ENCODE results near the gene RMDN3. TPM values are rescaled to one million over a fixed set of nuclear protein-coding genes. Genes with fewer than 3 reads are reported as not detected.

Gene RMDN3
- total RNA-seq, 1 experiment from 2014 or later = 28.3 TPM

GRCh38 chr15:40706121-40706520, 48.9 kb downstream of the RMDN3 start:
- no peak for DNase-seq

More at GRCh38 chr15:40706121-40706520, 48.9 kb downstream of the RMDN3 start:
- Mint-ChIP-seq H3K27me3 (ENCODE audit: low read depth) (no peaks in the 10 kb centered on the region), H3K4me3 (no peak overlapping the region), H3K4me1 (no peaks in the 10 kb centered on the region), H3K9me3 (no peaks in the 10 kb centered on the region), H3K27ac (no peak overlapping the region), H3K36me3 (ENCODE audit: insufficient read depth in 1 of 3, low read depth in 3 of 3) (peaks cover 34 to 69% (median 68%) of the 10 kb centered on the region in 3 experiments; a peak in 6 of 7 replicates)
- Histone ChIP-seq H4K8ac (replicated peaks; ENCODE audit: insufficient read length, low read depth, low read length) (no peak overlapping the region), H3K4me2 (ENCODE audit: insufficient read depth, insufficient read length, low read length) (no peak overlapping the region), H3K27me3 (ENCODE audit: insufficient read depth, low read length) (no peaks in the 10 kb centered on the region), H3K4me1 (ENCODE audit: insufficient read depth, low read length) (no peaks in the 10 kb centered on the region), H2BK120ac (ENCODE audit: low read depth, low read length, poor library complexity, severe bottlenecking) (no peak overlapping the region), H3K9me3 (ENCODE audit: control insufficient read depth, low read depth, low read length) (no peaks in the 10 kb centered on the region), H3K79me2 (ENCODE audit: insufficient read depth, low read length) (no peaks in the 10 kb centered on the region), H3K27ac (ENCODE audit: insufficient read length, low read depth, low read length) (no peak overlapping the region), H3K79me1 (ENCODE audit: insufficient read depth, low read depth, low read length, poor library complexity, severe bottlenecking) (no peaks in the 10 kb centered on the region), H2BK15ac (ENCODE audit: low read depth, low read length) (no peak overlapping the region), H2AK5ac (ENCODE audit: insufficient read length, low read length) (no peak overlapping the region), H2BK5ac (ENCODE audit: insufficient read length, low read length) (no peak overlapping the region), H3K23ac (ENCODE audit: insufficient read length, low read depth, low read length) (no peak overlapping the region), H4K5ac (ENCODE audit: insufficient read length, low read depth, low read length) (no peak overlapping the region), H3K56ac (ENCODE audit: insufficient read length, low read depth, low read length) (no peak overlapping the region), H4K20me1 (ENCODE audit: control insufficient read depth, insufficient read depth, insufficient read length) (no peaks in the 10 kb centered on the region), H4K91ac (ENCODE audit: insufficient read length, low read depth, low read length) (no peak overlapping the region), H3K14ac (ENCODE audit: insufficient read depth, low read length) (no peak overlapping the region), H3K18ac (ENCODE audit: insufficient read length, low read depth, low read length) (no peak overlapping the region), H3K9ac (ENCODE audit: extremely low read depth, insufficient read length, low read length) (no peak overlapping the region), H3K23me2 (ENCODE audit: insufficient read length, low read depth, low read length, poor library complexity, severe bottlenecking) (no peaks in the 10 kb centered on the region), H3T11ph (ENCODE audit: low read length) (no peak overlapping the region), H2BK12ac (ENCODE audit: insufficient read length, low read depth, low read length) (no peak overlapping the region), H2AFZ (ENCODE audit: low read length) (no peak overlapping the region), H2BK20ac (ENCODE audit: low read depth, low read length, poor library complexity, severe bottlenecking) (no peak overlapping the region), H3K4ac (ENCODE audit: low read depth, low read length) (no peak overlapping the region)
- WGBS (ENCODE audit: extremely low coverage, insufficient read length, low lambda C conversion rate) = no CpG with 5 or more reads among the region's 2 CpGs
- TF ChIP-seq CTCF (conservative IDR thresholded peaks at IDR 0.05) = no peak

All from H9 (cell line).